Measurements from ENCODE around the gene PSORS1C1.

PSORS1C1 gene

GRCh38 chr6:31113861-31114540, 599 bp upstream of the PSORS1C1 start:
- no peak for TF ChIP-seq MYC (IDR thresholded peaks at IDR 0.05; ENCODE audit: low read depth, low read length)
- no peak overlapping the region for H3K4me3 ChIP-seq (ENCODE audit: low read depth, low read length)
- no peak for DNase-seq (ENCODE audit: low read depth)

GRCh38 chr6:31114970-31115849, 610 bp downstream of the PSORS1C1 start:
- H3K4me3 ChIP-seq (ENCODE audit: low read depth, low read length): no peak overlapping the region
- no peak for TF ChIP-seq POLR2A (IDR thresholded peaks at IDR 0.05; ENCODE audit: extremely low read depth, insufficient read length)
- peak; percentile 40 for TF ChIP-seq CTCF (IDR thresholded peaks at IDR 0.05; ENCODE audit: low read depth, low read length)

GRCh38 chr6:31115941-31116560, 1.5 kb downstream of the PSORS1C1 start:
- DNase-seq (ENCODE audit: low read depth): no peak
- TF ChIP-seq MYC (IDR thresholded peaks at IDR 0.05; ENCODE audit: low read depth, low read length) (no peak), CTCF (IDR thresholded peaks at IDR 0.05; ENCODE audit: low read depth, low read length) (no peak), MAX (IDR thresholded peaks at IDR 0.05; ENCODE audit: low read depth, low read length) (no peak), POLR2A (IDR thresholded peaks at IDR 0.05; ENCODE audit: extremely low read depth, insufficient read length) (no peak)
- H3K4me3 ChIP-seq (ENCODE audit: low read depth, low read length): no peak overlapping the region

More at GRCh38 chr6:31114970-31115849, 610 bp downstream of the PSORS1C1 start:
- peak; percentile 23 for DNase-seq (ENCODE audit: low read depth)

- no peak overlapping the region for H3K4me3 ChIP-seq (ENCODE audit: low read depth, low read length)
- TF ChIP-seq MAX (IDR thresholded peaks at IDR 0.05; ENCODE audit: low read depth, low read length) (no peak), POLR2A (IDR thresholded peaks at IDR 0.05; ENCODE audit: extremely low read depth, insufficient read length) (no peak), CTCF (IDR thresholded peaks at IDR 0.05; ENCODE audit: low read depth, low read length) (no peak), MYC (IDR thresholded peaks at IDR 0.05; ENCODE audit: low read depth, low read length) (no peak)
- DNase-seq (ENCODE audit: low read depth): no peak
Observed at GRCh38 chr6:31116661-31117385, 2.2 kb downstream of the PSORS1C1 start.

- H3K4me3 ChIP-seq (ENCODE audit: low read depth, low read length): no peak overlapping the region
- DNase-seq (ENCODE audit: low read depth): no peak
- TF ChIP-seq CTCF (IDR thresholded peaks at IDR 0.05; ENCODE audit: low read depth, low read length) (no peak), POLR2A (IDR thresholded peaks at IDR 0.05; ENCODE audit: extremely low read depth, insufficient read length) (no peak), MAX (IDR thresholded peaks at IDR 0.05; ENCODE audit: low read depth, low read length) (no peak), MYC (IDR thresholded peaks at IDR 0.05; ENCODE audit: low read depth, low read length) (no peak)
Observed at GRCh38 chr6:31118178-31118577, 3.6 kb downstream of the PSORS1C1 start.
